Measurements from ENCODE around the gene SRP14.

DNA sequence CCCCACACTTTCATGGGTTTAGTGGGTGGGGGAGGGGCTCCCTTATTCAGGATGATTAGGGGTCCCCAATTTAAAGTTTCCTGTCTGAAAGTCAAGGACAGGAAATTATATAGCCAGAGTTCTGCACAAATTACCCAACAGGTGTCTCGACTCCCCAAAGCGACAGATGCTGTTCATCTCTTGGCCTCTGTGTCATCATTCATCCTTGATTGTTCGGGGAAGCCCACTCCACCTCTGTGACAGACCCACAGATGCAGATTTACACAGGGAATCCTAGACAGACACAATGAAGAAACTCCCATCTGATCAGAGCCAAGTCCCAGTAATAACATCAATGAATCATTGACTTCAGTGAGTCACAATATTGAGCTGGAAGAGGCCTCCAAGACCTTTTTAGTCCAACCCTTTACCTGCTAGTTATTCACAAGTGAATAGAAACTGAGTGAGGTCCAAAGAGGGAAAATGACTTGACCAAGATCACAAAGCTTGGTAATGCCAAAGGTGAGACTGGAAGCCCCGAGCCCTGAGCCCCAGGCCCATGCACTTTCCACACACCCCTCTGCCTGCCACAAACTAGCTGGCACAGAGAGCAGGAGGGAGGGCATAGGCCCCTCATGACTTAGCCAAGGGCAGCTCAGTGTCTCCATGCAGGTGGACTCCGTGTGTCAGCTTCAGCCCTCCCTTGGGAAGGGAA is 7.9 kb upstream of the SRP14 start:
- TF ChIP-seq, protein P1, sequence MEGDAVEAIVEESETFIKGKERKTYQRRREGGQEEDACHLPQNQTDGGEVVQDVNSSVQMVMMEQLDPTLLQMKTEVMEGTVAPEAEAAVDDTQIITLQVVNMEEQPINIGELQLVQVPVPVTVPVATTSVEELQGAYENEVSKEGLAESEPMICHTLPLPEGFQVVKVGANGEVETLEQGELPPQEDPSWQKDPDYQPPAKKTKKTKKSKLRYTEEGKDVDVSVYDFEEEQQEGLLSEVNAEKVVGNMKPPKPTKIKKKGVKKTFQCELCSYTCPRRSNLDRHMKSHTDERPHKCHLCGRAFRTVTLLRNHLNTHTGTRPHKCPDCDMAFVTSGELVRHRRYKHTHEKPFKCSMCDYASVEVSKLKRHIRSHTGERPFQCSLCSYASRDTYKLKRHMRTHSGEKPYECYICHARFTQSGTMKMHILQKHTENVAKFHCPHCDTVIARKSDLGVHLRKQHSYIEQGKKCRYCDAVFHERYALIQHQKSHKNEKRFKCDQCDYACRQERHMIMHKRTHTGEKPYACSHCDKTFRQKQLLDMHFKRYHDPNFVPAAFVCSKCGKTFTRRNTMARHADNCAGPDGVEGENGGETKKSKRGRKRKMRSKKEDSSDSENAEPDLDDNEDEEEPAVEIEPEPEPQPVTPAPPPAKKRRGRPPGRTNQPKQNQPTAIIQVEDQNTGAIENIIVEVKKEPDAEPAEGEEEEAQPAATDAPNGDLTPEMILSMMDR (IDR thresholded peaks at IDR 0.05): no peak
- TF ChIP-seq POLR2A (IDR thresholded peaks at IDR 0.05): no peak
